Gastroesophageal sphincter (tissue), 3 donors: ENCODE measurements around the gene GRK1.

Experiments used
- CTCF ChIP-seq, 4 experiments: fragments of 200-600 bp in 2 of 4; fragments of 450-650 bp in 2 of 4; sonication (generic) in 1 of 4; IDR thresholded peaks; one replicate each; pipeline ENCODE4 v1.5.1; 2017 to 2019; ENCODE audit warnings: antibody characterized with exemption in 4 of 4, mild to moderate bottlenecking in 2 of 4, moderate library complexity in 2 of 4
- EP300 ChIP-seq: sonication (generic); formaldehyde crosslinking; IDR thresholded peaks from one replicate; pipeline ENCODE4 v1.6.1; 2017; ENCODE audit warnings: antibody characterized with exemption, mild to moderate bottlenecking
- POLR2A ChIP-seq, 2 donors: fragments of 450-650 bp; IDR thresholded peaks; one replicate each; pipeline ENCODE4 v1.6.1; 2017; ENCODE audit warnings: antibody characterized with exemption in 2 of 2, mild to moderate bottlenecking in 2 of 2, moderate library complexity in 1 of 2
- POLR2AphosphoS5 ChIP-seq: sonication (generic); formaldehyde crosslinking; IDR thresholded peaks from one replicate; pipeline ENCODE4 v1.6.1; 2017; ENCODE audit warnings: antibody characterized with exemption

GRCh38 chr13:113730831-113731191 lies 63.8 kb downstream of the GRK1 start:
- no peak for TF ChIP-seq CTCF (IDR thresholded peaks at IDR 0.05)
- TF ChIP-seq POLR2AphosphoS5 = no peak
- no peak for TF ChIP-seq POLR2A (IDR thresholded peaks at IDR 0.05)
- TF ChIP-seq EP300 = no peak
